OCI-LY3 (cell line): ENCODE results near the gene RBM33.

Experiments
- EZH2phosphoT487 ChIP-seq: fragments of 200-600 bp; shearing (Covaris generic); IDR thresholded peaks from 2 replicates; pipeline ENCODE4 v1.6.1; 2018; ENCODE audit warnings: antibody characterized with exemption, mixed run types, low read depth
- TF ChIP-seq, protein P1 (sequence below): fragments of 200-600, 300-600 bp; sonication (generic); IDR thresholded peaks from 2 replicates; pipeline ENCODE4 v1.5.1; 2014; ENCODE audit warnings: antibody characterized with exemption, low read length, low read depth

DNA sequence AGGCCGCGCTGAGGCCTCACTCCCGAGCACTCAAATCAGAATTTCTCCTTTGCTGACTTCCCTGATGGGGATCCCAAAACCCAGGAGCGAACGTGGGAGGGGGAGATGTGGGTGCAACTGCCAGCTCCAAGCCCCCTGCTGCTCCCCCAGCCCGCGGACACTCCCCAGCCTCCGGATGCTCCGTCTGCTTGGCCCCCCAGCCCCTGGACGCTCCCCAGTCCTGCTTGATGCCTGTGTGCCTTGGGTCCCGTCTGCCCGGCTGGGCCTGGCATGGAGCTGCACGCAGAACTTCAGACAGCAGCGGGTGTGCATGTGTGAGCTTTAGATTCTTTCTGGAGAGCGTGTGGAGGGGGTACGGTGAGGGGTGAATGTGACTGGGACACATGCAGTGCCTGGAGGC, 172.5 kb downstream of the RBM33 start:
- TF ChIP-seq, protein P1, sequence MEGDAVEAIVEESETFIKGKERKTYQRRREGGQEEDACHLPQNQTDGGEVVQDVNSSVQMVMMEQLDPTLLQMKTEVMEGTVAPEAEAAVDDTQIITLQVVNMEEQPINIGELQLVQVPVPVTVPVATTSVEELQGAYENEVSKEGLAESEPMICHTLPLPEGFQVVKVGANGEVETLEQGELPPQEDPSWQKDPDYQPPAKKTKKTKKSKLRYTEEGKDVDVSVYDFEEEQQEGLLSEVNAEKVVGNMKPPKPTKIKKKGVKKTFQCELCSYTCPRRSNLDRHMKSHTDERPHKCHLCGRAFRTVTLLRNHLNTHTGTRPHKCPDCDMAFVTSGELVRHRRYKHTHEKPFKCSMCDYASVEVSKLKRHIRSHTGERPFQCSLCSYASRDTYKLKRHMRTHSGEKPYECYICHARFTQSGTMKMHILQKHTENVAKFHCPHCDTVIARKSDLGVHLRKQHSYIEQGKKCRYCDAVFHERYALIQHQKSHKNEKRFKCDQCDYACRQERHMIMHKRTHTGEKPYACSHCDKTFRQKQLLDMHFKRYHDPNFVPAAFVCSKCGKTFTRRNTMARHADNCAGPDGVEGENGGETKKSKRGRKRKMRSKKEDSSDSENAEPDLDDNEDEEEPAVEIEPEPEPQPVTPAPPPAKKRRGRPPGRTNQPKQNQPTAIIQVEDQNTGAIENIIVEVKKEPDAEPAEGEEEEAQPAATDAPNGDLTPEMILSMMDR = no peak
- no peak for TF ChIP-seq EZH2phosphoT487
